Femur (tissue), 1 donor: ENCODE data around the gene SCYL2.
"Not testable (repeated sequence)": the region's sequence is repeated elsewhere in the genome, so short reads cannot be mapped to it uniquely, and the experiment has no call there.

Source experiments
- DNase-seq: peaks from one replicate; pipeline ENCODE4 v3.0.0-alpha.2; 2017

SCYL2 gene

GRCh38 chr12:100265107-100265506 is 1.9 kb upstream of the SCYL2 start:
- not testable (repeated sequence) for DNase-seq

- DNase-seq = peak; percentile 21
Measured at GRCh38 chr12:100265732-100266584, 1.0 kb upstream of the SCYL2 start.

GRCh38 chr12:100266585-100266834 is 467 bp upstream of the SCYL2 start:
- DNase-seq = no peak

- DNase-seq = no peak
Measured at GRCh38 chr12:100267603-100268281, 765 bp downstream of the SCYL2 start.

- DNase-seq = no peak
Measured at GRCh38 chr12:100268835-100269564, 2.0 kb downstream of the SCYL2 start.

GRCh38 chr12:100273782-100274181 is 6.8 kb downstream of the SCYL2 start:
- no peak for DNase-seq

GRCh38 chr12:100274291-100274690 is 7.3 kb downstream of the SCYL2 start:
- DNase-seq = no peak

GRCh38 chr12:100279159-100279558 is 12.2 kb downstream of the SCYL2 start:
- no peak for DNase-seq

- no peak for DNase-seq
Measured at GRCh38 chr12:100279607-100280244, 12.7 kb downstream of the SCYL2 start.

- DNase-seq = not testable (repeated sequence)
Measured at GRCh38 chr12:100284556-100284955, 17.6 kb downstream of the SCYL2 start.

GRCh38 chr12:100289038-100289437 is 22.1 kb downstream of the SCYL2 start:
- DNase-seq = no peak

GRCh38 chr12:100290016-100290415 is 23.0 kb downstream of the SCYL2 start:
- no peak for DNase-seq

- no peak for DNase-seq
Measured at GRCh38 chr12:100293017-100293416, 26.0 kb downstream of the SCYL2 start.

- DNase-seq = not testable (repeated sequence)
Measured at GRCh38 chr12:100294366-100294765, 27.4 kb downstream of the SCYL2 start.

GRCh38 chr12:100295764-100296555 is 29.0 kb downstream of the SCYL2 start:
- DNase-seq = no peak

GRCh38 chr12:100302081-100302480 is 35.1 kb downstream of the SCYL2 start:
- DNase-seq = no peak

- DNase-seq = no peak
Measured at GRCh38 chr12:100303831-100304230, 36.9 kb downstream of the SCYL2 start.

- not testable (repeated sequence) for DNase-seq
Measured at GRCh38 chr12:100304334-100304733, 37.4 kb downstream of the SCYL2 start.

- not testable (repeated sequence) for DNase-seq
Measured at GRCh38 chr12:100308138-100308537, 41.2 kb downstream of the SCYL2 start.

GRCh38 chr12:100311317-100311716 is 44.3 kb downstream of the SCYL2 start:
- DNase-seq = no peak

GRCh38 chr12:100317371-100317770 is 50.4 kb downstream of the SCYL2 start:
- no peak for DNase-seq

- no peak for DNase-seq
Measured at GRCh38 chr12:100324498-100324897, 57.5 kb downstream of the SCYL2 start.
